HEK293T (cell line): ENCODE data around the gene SLC43A3.

Source experiments
- CTCF ChIA-PET: fragments of 350-600 bp; formaldehyde crosslinking; extraction: SDS; loops from one replicate; lab custom pipeline; 2021; ENCODE audit warnings: antibody characterized with exemption, inconsistent platforms; lab: Yijun Ruan, JAX
- POLR2A ChIA-PET: fragments of 350-600 bp; formaldehyde crosslinking; extraction: SDS; loops from one replicate; lab custom pipeline; 2020; ENCODE audit warnings: antibody characterized with exemption, inconsistent platforms; lab: Yijun Ruan, JAX
- DNase-seq: peaks from one replicate; pipeline ENCODE4 v3.0.0; 2012; ENCODE audit warnings: mixed read lengths; ENCODE audit errors: extremely low spot score
- ARNT ChIP-seq: fragments of 450-650 bp; IDR thresholded peaks from 2 replicates; pipeline ENCODE4 v1.6.1; 2017; ENCODE audit warnings: mild to moderate bottlenecking
- BHLHE40 ChIP-seq: fragments of 450-650 bp; IDR thresholded peaks from 2 replicates; pipeline ENCODE4 v1.6.1; 2016; ENCODE audit warnings: mild to moderate bottlenecking, moderate library complexity, borderline replicate concordance
- CTBP1 ChIP-seq: fragments of 450-650 bp; IDR thresholded peaks from 2 replicates; pipeline ENCODE4 v1.6.1; 2016; ENCODE audit warnings: borderline replicate concordance
- ELF4 ChIP-seq: fragments of 450-650 bp; IDR thresholded peaks from 2 replicates; pipeline ENCODE4 v1.6.1; 2017; ENCODE audit warnings: antibody characterized with exemption
- FOXA1 ChIP-seq: fragments of 450-650 bp; IDR thresholded peaks from 2 replicates; pipeline ENCODE4 v1.6.1; 2016; ENCODE audit warnings: mild to moderate bottlenecking
- FOXK2 ChIP-seq: fragments of 450-650 bp; IDR thresholded peaks from 2 replicates; pipeline ENCODE4 v1.6.1; 2016; ENCODE audit warnings: mild to moderate bottlenecking
- FOXM1 ChIP-seq: fragments of 450-650 bp; IDR thresholded peaks from 2 replicates; pipeline ENCODE4 v1.6.1; 2017; ENCODE audit warnings: mild to moderate bottlenecking, borderline replicate concordance
- HDGF ChIP-seq: fragments of 450-650 bp; IDR thresholded peaks from 2 replicates; pipeline ENCODE4 v1.6.1; 2017; ENCODE audit warnings: antibody characterized with exemption, borderline replicate concordance
- L3MBTL2 ChIP-seq: fragments of 450-650 bp; conservative IDR thresholded peaks from 2 replicates; pipeline ENCODE4 v1.6.1; 2016; ENCODE audit warnings: mild to moderate bottlenecking
- LEF1 ChIP-seq: fragments of 450-650 bp; IDR thresholded peaks from 2 replicates; pipeline ENCODE4 v1.6.1; 2017; ENCODE audit warnings: mild to moderate bottlenecking, borderline replicate concordance
- NFRKB ChIP-seq: fragments of 450-650 bp; IDR thresholded peaks from 2 replicates; pipeline ENCODE4 v1.6.1; 2016; ENCODE audit warnings: mild to moderate bottlenecking, moderate library complexity
- PKNOX1 ChIP-seq: fragments of 450-650 bp; IDR thresholded peaks from 2 replicates; pipeline ENCODE4 v1.6.1; 2016
- SP1 ChIP-seq: fragments of 450-650 bp; IDR thresholded peaks from 2 replicates; pipeline ENCODE4 v1.6.1; 2017
- SUZ12 ChIP-seq: fragments of 450-650 bp; IDR thresholded peaks from 2 replicates; pipeline ENCODE4 v1.6.1; 2016; ENCODE audit warnings: mild to moderate bottlenecking
- TARDBP ChIP-seq: fragments of 450-650 bp; IDR thresholded peaks from 2 replicates; pipeline ENCODE4 v1.6.1; 2016
- ZNF384 ChIP-seq: fragments of 450-650 bp; IDR thresholded peaks from 2 replicates; pipeline ENCODE4 v1.6.1; 2016

SLC43A3 gene

GRCh38 chr11:57473285-57473841 is 46.4 kb upstream of the SLC43A3 start:
- ChIA-PET CTCF (interaction anchor here (0.5 to 1.9 kb wide), 5 partner anchors 9 to 123 kb away, joined by 3 to 6 read pairs (median 4); no protein-coding TSS in a partner anchor), POLR2A (interaction anchor here (1.5 kb wide), 1 partner anchor 9 kb away, joined by 4 read pairs; no protein-coding TSS in a partner anchor)
- no peak for DNase-seq
- TF ChIP-seq FOXK2 (no peak), SP1 (no peak), L3MBTL2 (no peak), LEF1 (no peak), PKNOX1 (no peak), SUZ12 (no peak), NFRKB (no peak), HDGF (no peak)

- CTCF ChIA-PET: no interaction called here
- no peak for DNase-seq
- no peak for TF ChIP-seq FOXM1
- TF ChIP-seq SUZ12: no peak
- no peak for TF ChIP-seq CTBP1
- no peak for TF ChIP-seq TARDBP
- no peak for TF ChIP-seq ZNF384
- TF ChIP-seq NFRKB: no peak
- TF ChIP-seq ARNT: no peak
- no peak for TF ChIP-seq LEF1
- no peak for TF ChIP-seq SP1
- TF ChIP-seq ELF4: no peak
- no peak for TF ChIP-seq FOXK2
- TF ChIP-seq L3MBTL2: no peak
- TF ChIP-seq FOXA1: no peak
- no peak for TF ChIP-seq BHLHE40
- POLR2A ChIA-PET: no interaction called here
Observed at GRCh38 chr11:57471496-57471895, 44.6 kb upstream of the SLC43A3 start.

- DNase-seq: no peak
- TF ChIP-seq ELF4: no peak
- TF ChIP-seq FOXM1: no peak
- no peak for TF ChIP-seq BHLHE40
- no peak for TF ChIP-seq HDGF
- TF ChIP-seq ARNT: no peak
- TF ChIP-seq SUZ12: no peak
- no peak for TF ChIP-seq L3MBTL2
- TF ChIP-seq NFRKB: no peak
- TF ChIP-seq PKNOX1: no peak
- no peak for TF ChIP-seq FOXK2
- TF ChIP-seq TARDBP: no peak
- ChIA-PET CTCF (no interaction called here), POLR2A (no interaction called here)
Observed at GRCh38 chr11:57469268-57469667, 42.3 kb upstream of the SLC43A3 start.

GRCh38 chr11:57468276-57468675 is 41.4 kb upstream of the SLC43A3 start:
- POLR2A ChIA-PET: no interaction called here
- CTCF ChIA-PET: no interaction called here
- TF ChIP-seq ELF4 (no peak), CTBP1 (no peak), TARDBP (no peak), ARNT (no peak)
- no peak for DNase-seq

GRCh38 chr11:57467508-57468157 is 40.7 kb upstream of the SLC43A3 start:
- TF ChIP-seq FOXA1: no peak
- no peak for TF ChIP-seq LEF1
- no peak for TF ChIP-seq SUZ12
- TF ChIP-seq SP1: no peak
- TF ChIP-seq ARNT: no peak
- TF ChIP-seq ZNF384: no peak
- TF ChIP-seq HDGF: no peak
- no peak for DNase-seq
- POLR2A ChIA-PET: no interaction called here
- CTCF ChIA-PET: no interaction called here

- DNase-seq: no peak
- ChIA-PET CTCF (interaction anchor here (1.7 kb wide), 1 partner anchor 17 kb away, joined by 5 read pairs; no protein-coding TSS in a partner anchor), POLR2A (no interaction called here)
- no peak for TF ChIP-seq PKNOX1
- TF ChIP-seq L3MBTL2: no peak
- TF ChIP-seq BHLHE40: no peak
- no peak for TF ChIP-seq FOXA1
- no peak for TF ChIP-seq SP1
- no peak for TF ChIP-seq ZNF384
- TF ChIP-seq FOXK2: no peak
- TF ChIP-seq ARNT: no peak
- TF ChIP-seq FOXM1: no peak
- no peak for TF ChIP-seq ELF4
- no peak for TF ChIP-seq HDGF
- no peak for TF ChIP-seq TARDBP
- TF ChIP-seq SUZ12: no peak
- no peak for TF ChIP-seq NFRKB
- no peak for TF ChIP-seq CTBP1
- TF ChIP-seq LEF1: no peak
Observed at GRCh38 chr11:57466680-57467079, 39.8 kb upstream of the SLC43A3 start.
